ENCODE measurements around the gene TMEM269. TPM values are rescaled to one million over a fixed set of nuclear protein-coding genes. Genes with fewer than 3 reads are reported as not detected.

The TMEM269 gene
- total RNA-seq, 1 donor from 2014 or later: not detected

GRCh38 chr1:42824481-42825035, 39.8 kb downstream of the TMEM269 start:
- Histone ChIP-seq H3K9me3 (replicated peaks) (no peaks in the 10 kb centered on the region), H3K36me3 (peaks cover 4% of the 10 kb centered on the region), H3K27me3 (ENCODE audit: low read depth) (no peaks in the 10 kb centered on the region), H3K27ac (replicated peaks) (no peak overlapping the region), H3K4me1 (peaks cover 10% of the 10 kb centered on the region), H3K4me3 (no peak overlapping the region)
- intact Hi-C loops (cut with micrococcal nuclease): no loop called here
- TF ChIP-seq CTCF (IDR thresholded peaks at IDR 0.05; ENCODE audit: borderline replicate concordance): no peak
- no peak for DNase-seq

GRCh38 chr1:42825036-42825851, 40.5 kb downstream of the TMEM269 start:
- Histone ChIP-seq H3K27me3 (ENCODE audit: low read depth) (no peaks in the 10 kb centered on the region), H3K4me1 (peaks cover 10% of the 10 kb centered on the region), H3K36me3 (peaks cover 8% of the 10 kb centered on the region), H3K9me3 (replicated peaks) (no peaks in the 10 kb centered on the region), H3K27ac (replicated peaks) (no peak overlapping the region), H3K4me3 (no peak overlapping the region)
- intact Hi-C loops (cut with micrococcal nuclease): no loop called here
- no peak for DNase-seq
- no peak for TF ChIP-seq CTCF (IDR thresholded peaks at IDR 0.05; ENCODE audit: borderline replicate concordance)

GRCh38 chr1:42830631-42831030, 45.8 kb downstream of the TMEM269 start:
- no peak overlapping the region for H3K4me3 ChIP-seq
- H3K36me3 ChIP-seq: peaks cover 24% of the 10 kb centered on the region
- H3K27me3 ChIP-seq (ENCODE audit: low read depth): no peaks in the 10 kb centered on the region
- TF ChIP-seq CTCF (IDR thresholded peaks at IDR 0.05; ENCODE audit: borderline replicate concordance): no peak
- intact Hi-C loops (cut with micrococcal nuclease): no loop called here
- H3K27ac ChIP-seq (replicated peaks): no peak overlapping the region
- no peaks in the 10 kb centered on the region for H3K4me1 ChIP-seq
- no peaks in the 10 kb centered on the region for H3K9me3 ChIP-seq (replicated peaks)
- no peak for DNase-seq

- Histone ChIP-seq H3K27me3 (ENCODE audit: low read depth) (no peaks in the 10 kb centered on the region), H3K36me3 (peaks cover 24% of the 10 kb centered on the region), H3K9me3 (replicated peaks) (no peaks in the 10 kb centered on the region), H3K4me3 (no peak overlapping the region), H3K4me1 (no peaks in the 10 kb centered on the region), H3K27ac (replicated peaks) (no peak overlapping the region)
- DNase-seq: no peak
- no peak for TF ChIP-seq CTCF (IDR thresholded peaks at IDR 0.05; ENCODE audit: borderline replicate concordance)
- intact Hi-C loops (cut with micrococcal nuclease): no loop called here
Measured at GRCh38 chr1:42831273-42831672, 46.5 kb downstream of the TMEM269 start.

- no peak for TF ChIP-seq CTCF (IDR thresholded peaks at IDR 0.05; ENCODE audit: borderline replicate concordance)
- Histone ChIP-seq H3K4me3 (no peak overlapping the region), H3K27me3 (ENCODE audit: low read depth) (no peaks in the 10 kb centered on the region), H3K9me3 (replicated peaks) (no peaks in the 10 kb centered on the region), H3K4me1 (no peaks in the 10 kb centered on the region), H3K36me3 (peaks cover 20% of the 10 kb centered on the region), H3K27ac (replicated peaks) (no peak overlapping the region)
- intact Hi-C loops (cut with micrococcal nuclease): no loop called here
- no peak for DNase-seq
Measured at GRCh38 chr1:42832641-42833240, 48.0 kb downstream of the TMEM269 start.
